Measurements from ENCODE around the gene ZBTB46. TPM values are rescaled to one million over a fixed set of nuclear protein-coding genes. Genes with fewer than 3 reads are reported as not detected.
A peak's percentile ranks its signal among the peaks of the same experiment; 100 is the strongest.

The ZBTB46 gene
- total RNA-seq, 1 donor from 2014 or later = 7.4 TPM

DNA sequence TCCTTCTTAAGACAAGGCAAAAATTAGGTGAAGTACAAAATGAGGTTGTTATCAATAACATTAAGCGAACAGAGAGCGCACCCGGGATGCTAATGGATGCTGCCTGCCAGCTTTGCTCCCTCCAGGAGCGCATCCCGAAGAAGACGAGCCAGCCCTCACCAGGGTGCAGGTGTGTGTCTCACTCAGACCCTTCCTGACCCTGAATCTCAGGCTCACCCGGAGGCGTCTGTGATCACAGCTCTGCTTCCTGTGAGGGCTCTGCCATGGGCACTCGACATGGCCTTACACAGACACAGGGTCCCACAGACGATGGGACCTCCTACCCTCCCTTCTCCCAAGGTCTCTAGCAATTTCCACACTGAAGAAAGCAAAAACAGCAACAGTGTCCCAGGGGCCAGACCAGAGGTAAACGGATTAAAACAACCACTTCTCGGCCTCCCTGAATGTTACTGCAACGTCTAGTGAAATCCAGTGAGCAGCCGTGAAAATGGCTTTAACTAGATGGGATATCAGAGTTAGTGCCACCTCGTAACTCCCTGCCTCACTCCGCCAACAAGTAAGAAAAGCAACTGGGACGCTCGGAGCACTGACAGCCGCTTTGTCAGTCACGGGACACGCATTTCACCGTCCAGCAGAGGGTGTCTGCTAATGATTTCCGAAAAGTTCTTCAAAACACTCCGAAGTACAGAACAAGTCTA is 11.7 kb downstream of the ZBTB46 start:
- DNase-seq (ENCODE audit: extremely low spot score in 2 of 2) = no peak
- intact Hi-C loops (cut with DNase I) = no loop called here
- Histone ChIP-seq H3K4me1 (peaks cover 5% of the 10 kb centered on the region), H3K4me3 (no peak overlapping the region), H3K27ac (no peak overlapping the region), H3K36me3 (no peaks in the 10 kb centered on the region), H3K27me3 (no peaks in the 10 kb centered on the region), H3K9me3 (no peaks in the 10 kb centered on the region)
- TF ChIP-seq, protein P1, sequence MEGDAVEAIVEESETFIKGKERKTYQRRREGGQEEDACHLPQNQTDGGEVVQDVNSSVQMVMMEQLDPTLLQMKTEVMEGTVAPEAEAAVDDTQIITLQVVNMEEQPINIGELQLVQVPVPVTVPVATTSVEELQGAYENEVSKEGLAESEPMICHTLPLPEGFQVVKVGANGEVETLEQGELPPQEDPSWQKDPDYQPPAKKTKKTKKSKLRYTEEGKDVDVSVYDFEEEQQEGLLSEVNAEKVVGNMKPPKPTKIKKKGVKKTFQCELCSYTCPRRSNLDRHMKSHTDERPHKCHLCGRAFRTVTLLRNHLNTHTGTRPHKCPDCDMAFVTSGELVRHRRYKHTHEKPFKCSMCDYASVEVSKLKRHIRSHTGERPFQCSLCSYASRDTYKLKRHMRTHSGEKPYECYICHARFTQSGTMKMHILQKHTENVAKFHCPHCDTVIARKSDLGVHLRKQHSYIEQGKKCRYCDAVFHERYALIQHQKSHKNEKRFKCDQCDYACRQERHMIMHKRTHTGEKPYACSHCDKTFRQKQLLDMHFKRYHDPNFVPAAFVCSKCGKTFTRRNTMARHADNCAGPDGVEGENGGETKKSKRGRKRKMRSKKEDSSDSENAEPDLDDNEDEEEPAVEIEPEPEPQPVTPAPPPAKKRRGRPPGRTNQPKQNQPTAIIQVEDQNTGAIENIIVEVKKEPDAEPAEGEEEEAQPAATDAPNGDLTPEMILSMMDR (IDR thresholded peaks at IDR 0.05) = peak in 1 of 3 experiments; percentile 45
- no peak for TF ChIP-seq POLR2AphosphoS5 (IDR thresholded peaks at IDR 0.05; ENCODE audit: insufficient read depth in 1 of 2, low read depth in 1 of 2)

DNA sequence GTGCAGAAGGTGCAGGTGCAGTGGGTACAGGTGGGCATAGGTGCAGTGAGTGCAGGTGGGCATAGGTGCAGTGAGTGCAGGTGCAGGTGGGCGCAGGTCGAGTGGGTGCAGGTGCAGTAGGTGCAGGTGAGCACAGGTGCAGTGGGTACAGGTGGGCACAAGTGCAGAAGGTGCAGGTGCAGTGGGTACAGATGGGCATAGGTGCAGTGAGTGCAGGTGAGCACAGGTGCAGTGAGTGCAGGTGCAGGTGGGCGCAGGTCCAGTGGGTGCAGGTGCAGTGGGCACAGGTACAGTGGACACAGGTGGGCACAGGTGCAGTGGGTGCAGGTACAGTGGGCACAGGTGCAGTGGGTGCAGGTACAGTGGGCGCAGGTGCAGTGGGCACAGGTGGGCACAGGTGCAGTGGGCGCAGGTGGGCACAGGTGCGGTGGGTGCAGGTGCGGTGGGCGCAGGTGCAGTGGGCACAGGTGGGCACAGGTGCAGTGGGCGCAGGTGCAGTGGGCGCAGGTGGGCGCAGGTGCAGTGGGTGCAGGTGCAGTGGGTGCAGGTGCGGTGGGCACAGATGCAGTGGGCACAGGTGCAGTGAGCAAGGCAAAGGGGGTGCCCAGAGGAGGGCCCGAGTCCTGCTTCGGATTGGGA is 15.3 kb downstream of the ZBTB46 start:
- no peak for DNase-seq (ENCODE audit: extremely low spot score in 2 of 2)
- Histone ChIP-seq H3K27me3 (no peaks in the 10 kb centered on the region), H3K4me3 (no peak overlapping the region), H3K4me1 (peaks cover 5% of the 10 kb centered on the region), H3K9me3 (no peaks in the 10 kb centered on the region), H3K36me3 (no peaks in the 10 kb centered on the region), H3K27ac (no peak overlapping the region)
- no peak for TF ChIP-seq POLR2A (IDR thresholded peaks at IDR 0.05)
- TF ChIP-seq, protein P1 (IDR thresholded peaks at IDR 0.05) = no peak
- no peak for TF ChIP-seq POLR2AphosphoS5 (IDR thresholded peaks at IDR 0.05; ENCODE audit: insufficient read depth in 1 of 2, low read depth in 1 of 2)
- intact Hi-C loops (cut with DNase I) = no loop called here

DNA sequence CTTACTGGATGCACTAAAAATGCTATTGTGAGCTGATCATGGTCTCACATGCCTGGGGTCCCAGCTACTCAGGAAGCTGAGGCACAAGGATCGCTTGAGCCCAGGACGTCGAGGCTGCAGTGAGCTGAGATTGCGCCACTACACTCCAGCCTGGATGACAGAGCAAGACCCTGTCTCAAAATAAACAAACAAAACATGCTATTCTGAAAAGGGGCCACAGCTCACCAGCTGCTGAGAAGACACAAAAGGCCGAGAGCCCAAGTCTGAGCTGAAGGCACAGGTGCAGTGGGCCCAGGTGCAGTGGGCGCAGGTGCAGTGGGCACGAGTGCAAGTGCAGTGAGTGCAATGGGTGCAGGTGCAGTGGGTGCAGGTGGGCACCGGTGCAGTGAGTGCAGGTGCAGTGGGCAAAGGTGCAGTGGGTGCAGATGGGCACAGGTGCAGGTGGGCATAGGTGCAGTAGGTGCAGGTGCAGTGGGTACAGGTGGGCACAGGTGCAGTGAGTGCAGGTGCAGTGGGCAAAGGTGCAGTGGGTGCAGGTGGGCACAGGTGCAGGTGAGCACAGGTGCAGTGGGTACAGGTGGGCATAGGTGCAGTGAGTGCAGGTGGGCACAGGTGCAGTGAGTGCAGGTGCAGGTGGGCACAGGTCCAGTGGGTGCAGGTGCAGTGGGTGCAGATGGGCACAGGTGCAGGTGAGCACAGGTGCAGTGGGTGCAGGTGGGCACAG is 16.0 kb downstream of the ZBTB46 start:
- TF ChIP-seq POLR2AphosphoS5 (IDR thresholded peaks at IDR 0.05; ENCODE audit: insufficient read depth in 1 of 2, low read depth in 1 of 2) (no peak), POLR2A (IDR thresholded peaks at IDR 0.05) (no peak)
- TF ChIP-seq, protein P1 (IDR thresholded peaks at IDR 0.05) = no peak
- Histone ChIP-seq H3K27ac (no peak overlapping the region), H3K4me3 (no peak overlapping the region), H3K27me3 (no peaks in the 10 kb centered on the region), H3K4me1 (peaks cover 5% of the 10 kb centered on the region), H3K36me3 (no peaks in the 10 kb centered on the region), H3K9me3 (no peaks in the 10 kb centered on the region)
- intact Hi-C loops (cut with DNase I) = no loop called here
- no peak for DNase-seq (ENCODE audit: extremely low spot score in 2 of 2)

DNA sequence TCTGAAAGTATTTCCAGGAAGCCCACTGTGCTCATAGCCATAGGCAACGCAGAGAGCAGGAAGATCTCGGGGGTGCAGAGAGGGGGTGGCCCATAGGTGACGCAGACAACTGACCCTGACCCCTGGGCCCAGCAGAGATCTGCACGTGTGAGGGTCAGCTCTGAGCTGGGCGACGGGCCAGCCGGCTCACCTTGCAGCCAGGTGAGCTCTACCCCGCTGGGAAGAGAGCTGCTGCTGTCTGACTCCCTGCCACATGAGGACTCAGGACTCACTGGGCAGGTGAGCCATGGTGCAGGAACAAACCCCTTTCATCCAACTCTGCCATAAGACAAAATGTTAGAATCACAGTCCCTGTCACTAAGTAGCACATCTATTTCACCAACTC is 19.6 kb downstream of the ZBTB46 start:
- no peak for DNase-seq (ENCODE audit: extremely low spot score in 2 of 2)
- H3K27ac ChIP-seq = no peak overlapping the region
- no peak overlapping the region for H3K4me3 ChIP-seq
- no peaks in the 10 kb centered on the region for H3K36me3 ChIP-seq
- TF ChIP-seq, protein P1 (IDR thresholded peaks at IDR 0.05) = no peak
- TF ChIP-seq POLR2A (IDR thresholded peaks at IDR 0.05) (no peak), POLR2AphosphoS5 (IDR thresholded peaks at IDR 0.05; ENCODE audit: insufficient read depth in 1 of 2, low read depth in 1 of 2) (no peak)
- intact Hi-C loops (cut with DNase I) = no loop called here
- no peaks in the 10 kb centered on the region for H3K9me3 ChIP-seq
- H3K27me3 ChIP-seq = no peaks in the 10 kb centered on the region
- no peaks in the 10 kb centered on the region for H3K4me1 ChIP-seq

All from vagina (tissue), 2 donors.